Measurements from ENCODE around the gene TMEM256.

The TMEM256 gene

GRCh38 chr17:7403977-7404736, at the start of gene TMEM256:
TMEM256 (minus strand) TSS chr17:7404097; CDS start chr17:7404084, 13 bp downstream.
- peak; percentile 83 for DNase-seq

GRCh38 chr17:7448461-7448860, 44.6 kb upstream of the TMEM256 start:
- DNase-seq: no peak

- no peak for DNase-seq
These were observed 41.7 kb upstream of the TMEM256 start for GRCh38 chr17:7445619-7445968.

- DNase-seq: no peak
These were observed 41.1 kb upstream of the TMEM256 start, which contains the start of gene CHRNB1 for GRCh38 chr17:7444682-7445618. CHRNB1 (plus strand) TSS chr17:7445061; CDS start chr17:7445128, 67 bp downstream.

- no peak for DNase-seq
These were observed 39.9 kb upstream of the TMEM256 start for GRCh38 chr17:7443499-7444485.

GRCh38 chr17:7442142-7442541, 38.2 kb upstream of the TMEM256 start:
- DNase-seq: no peak

GRCh38 chr17:7441266-7441665, 37.4 kb upstream of the TMEM256 start:
- no peak for DNase-seq

GRCh38 chr17:7440834-7441195, 36.9 kb upstream of the TMEM256 start:
- no peak for DNase-seq

- no peak for DNase-seq
These were observed 36.4 kb upstream of the TMEM256 start for GRCh38 chr17:7440113-7440833.

GRCh38 chr17:7439462-7440112, 35.7 kb upstream of the TMEM256 start, which contains the start of gene FGF11:
FGF11 (plus strand) TSS chr17:7439512; CDS start chr17:7439621, 109 bp downstream.
- DNase-seq: no peak

- no peak for DNase-seq
These were observed 35.0 kb upstream of the TMEM256 start for GRCh38 chr17:7438656-7439460.

GRCh38 chr17:7437950-7438614, 34.2 kb upstream of the TMEM256 start:
- no peak for DNase-seq

- no peak for DNase-seq
These were observed 33.5 kb upstream of the TMEM256 start for GRCh38 chr17:7437369-7437863.

- no peak for DNase-seq
These were observed 32.9 kb upstream of the TMEM256 start for GRCh38 chr17:7436556-7437368.

GRCh38 chr17:7435676-7436555, 32.0 kb upstream of the TMEM256 start:
- no peak for DNase-seq

- DNase-seq: no peak
These were observed 28.4 kb upstream of the TMEM256 start for GRCh38 chr17:7432296-7432695.

GRCh38 chr17:7431231-7431630, 27.3 kb upstream of the TMEM256 start:
- DNase-seq: no peak

- DNase-seq: no peak
These were observed 25.8 kb upstream of the TMEM256 start for GRCh38 chr17:7429722-7430121.
